Ishikawa (cell line): ENCODE results near the gene COL5A2.

Source experiments
- CEBPB ChIP-seq: IDR thresholded peaks from 2 replicates; pipeline ENCODE4 v1.6.1; 2012
- CREB1 ChIP-seq: IDR thresholded peaks from 2 replicates; pipeline ENCODE4 v1.6.1; 2012; ENCODE audit warnings: low read depth
- EGR1 ChIP-seq: IDR thresholded peaks from 2 replicates; pipeline ENCODE4 v1.6.1; 2012
- EP300 ChIP-seq: IDR thresholded peaks from 2 replicates; pipeline ENCODE4 v1.6.1; 2012; ENCODE audit warnings: borderline replicate concordance
- FOXM1 ChIP-seq: IDR thresholded peaks from 2 replicates; pipeline ENCODE4 v1.6.1; 2012; ENCODE audit warnings: low read depth, borderline replicate concordance
- MAX ChIP-seq: IDR thresholded peaks from 2 replicates; pipeline ENCODE4 v1.6.1; 2012
- NFIC ChIP-seq: IDR thresholded peaks from 2 replicates; pipeline ENCODE4 v1.6.1; 2012
- RAD21 ChIP-seq: IDR thresholded peaks from 2 replicates; pipeline ENCODE4 v1.6.1; 2012; ENCODE audit warnings: low read depth
- TAF1 ChIP-seq: IDR thresholded peaks from 2 replicates; pipeline ENCODE4 v1.6.1; 2012; ENCODE audit warnings: low read depth, mild to moderate bottlenecking
- TCF12 ChIP-seq: IDR thresholded peaks from 2 replicates; pipeline ENCODE4 v1.6.1; 2012; ENCODE audit warnings: low read depth
- TEAD4 ChIP-seq: IDR thresholded peaks from 2 replicates; pipeline ENCODE4 v1.6.1; 2012
- USF1 ChIP-seq: IDR thresholded peaks from 2 replicates; pipeline ENCODE4 v1.6.1; 2012
- YY1 ChIP-seq: IDR thresholded peaks from 2 replicates; pipeline ENCODE4 v1.6.1; 2012; ENCODE audit warnings: low read depth
- ZBTB7A ChIP-seq: IDR thresholded peaks from 2 replicates; pipeline ENCODE4 v1.6.1; 2012; ENCODE audit warnings: low read depth
- TF ChIP-seq, protein P1 (sequence below): IDR thresholded peaks from 2 replicates; pipeline ENCODE4 v1.6.1; 2012; ENCODE audit warnings: low read depth, mild to moderate bottlenecking

The COL5A2 gene

DNA sequence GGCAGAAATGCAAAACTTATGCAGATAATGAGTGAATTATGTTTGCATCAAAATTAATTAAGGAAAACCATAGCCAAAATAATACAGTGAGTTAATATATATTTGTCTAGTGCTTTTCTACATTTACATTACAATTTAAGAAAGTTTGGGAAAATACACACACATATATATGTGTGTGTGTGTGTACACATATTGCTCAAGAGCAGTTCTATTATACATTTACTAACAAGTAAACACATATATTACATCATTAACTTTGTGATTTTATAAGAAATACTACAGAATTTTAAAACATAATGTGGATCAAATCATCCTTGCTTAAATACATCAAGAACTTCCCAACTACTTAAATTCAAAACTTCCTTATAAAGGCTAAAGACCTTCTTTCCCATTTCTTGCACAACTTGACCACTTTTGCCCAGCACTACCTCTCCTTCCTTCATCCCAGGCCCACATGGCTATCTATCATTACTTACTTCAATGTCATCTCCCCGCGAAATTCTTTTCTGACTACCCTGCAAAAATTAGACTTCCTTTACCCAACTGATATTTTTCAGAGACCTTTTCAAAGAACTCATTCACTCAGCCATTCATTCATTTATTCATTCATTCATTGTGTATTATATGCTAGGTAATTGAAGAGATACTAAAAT, 68.4 kb downstream of the COL5A2 start:
- TF ChIP-seq RAD21 = no peak
- no peak for TF ChIP-seq TEAD4
- no peak for TF ChIP-seq EP300
- no peak for TF ChIP-seq EGR1
- no peak for TF ChIP-seq TCF12
- TF ChIP-seq CREB1 = no peak

GRCh38 chr2:189109921-189110397, 69.6 kb downstream of the COL5A2 start:
- TF ChIP-seq TCF12 = no peak
- TF ChIP-seq FOXM1 = no peak
- TF ChIP-seq EGR1 = no peak
- TF ChIP-seq YY1 = no peak

- TF ChIP-seq RAD21 (no peak), TAF1 (no peak), NFIC (no peak), TEAD4 (no peak), ZBTB7A (no peak), EP300 (no peak), EGR1 (no peak), TCF12 (no peak), MAX (no peak), FOXM1 (no peak), CREB1 (no peak), YY1 (no peak), CEBPB (no peak), USF1 (no peak)
- TF ChIP-seq, protein P1, sequence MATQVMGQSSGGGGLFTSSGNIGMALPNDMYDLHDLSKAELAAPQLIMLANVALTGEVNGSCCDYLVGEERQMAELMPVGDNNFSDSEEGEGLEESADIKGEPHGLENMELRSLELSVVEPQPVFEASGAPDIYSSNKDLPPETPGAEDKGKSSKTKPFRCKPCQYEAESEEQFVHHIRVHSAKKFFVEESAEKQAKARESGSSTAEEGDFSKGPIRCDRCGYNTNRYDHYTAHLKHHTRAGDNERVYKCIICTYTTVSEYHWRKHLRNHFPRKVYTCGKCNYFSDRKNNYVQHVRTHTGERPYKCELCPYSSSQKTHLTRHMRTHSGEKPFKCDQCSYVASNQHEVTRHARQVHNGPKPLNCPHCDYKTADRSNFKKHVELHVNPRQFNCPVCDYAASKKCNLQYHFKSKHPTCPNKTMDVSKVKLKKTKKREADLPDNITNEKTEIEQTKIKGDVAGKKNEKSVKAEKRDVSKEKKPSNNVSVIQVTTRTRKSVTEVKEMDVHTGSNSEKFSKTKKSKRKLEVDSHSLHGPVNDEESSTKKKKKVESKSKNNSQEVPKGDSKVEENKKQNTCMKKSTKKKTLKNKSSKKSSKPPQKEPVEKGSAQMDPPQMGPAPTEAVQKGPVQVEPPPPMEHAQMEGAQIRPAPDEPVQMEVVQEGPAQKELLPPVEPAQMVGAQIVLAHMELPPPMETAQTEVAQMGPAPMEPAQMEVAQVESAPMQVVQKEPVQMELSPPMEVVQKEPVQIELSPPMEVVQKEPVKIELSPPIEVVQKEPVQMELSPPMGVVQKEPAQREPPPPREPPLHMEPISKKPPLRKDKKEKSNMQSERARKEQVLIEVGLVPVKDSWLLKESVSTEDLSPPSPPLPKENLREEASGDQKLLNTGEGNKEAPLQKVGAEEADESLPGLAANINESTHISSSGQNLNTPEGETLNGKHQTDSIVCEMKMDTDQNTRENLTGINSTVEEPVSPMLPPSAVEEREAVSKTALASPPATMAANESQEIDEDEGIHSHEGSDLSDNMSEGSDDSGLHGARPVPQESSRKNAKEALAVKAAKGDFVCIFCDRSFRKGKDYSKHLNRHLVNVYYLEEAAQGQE = no peak
Observed at GRCh38 chr2:189104934-189105333, 74.6 kb downstream of the COL5A2 start.

GRCh38 chr2:189102735-189103134, 76.8 kb downstream of the COL5A2 start:
- TF ChIP-seq EGR1 (no peak), EP300 (no peak), FOXM1 (no peak), CREB1 (no peak), TAF1 (no peak), ZBTB7A (no peak)

DNA sequence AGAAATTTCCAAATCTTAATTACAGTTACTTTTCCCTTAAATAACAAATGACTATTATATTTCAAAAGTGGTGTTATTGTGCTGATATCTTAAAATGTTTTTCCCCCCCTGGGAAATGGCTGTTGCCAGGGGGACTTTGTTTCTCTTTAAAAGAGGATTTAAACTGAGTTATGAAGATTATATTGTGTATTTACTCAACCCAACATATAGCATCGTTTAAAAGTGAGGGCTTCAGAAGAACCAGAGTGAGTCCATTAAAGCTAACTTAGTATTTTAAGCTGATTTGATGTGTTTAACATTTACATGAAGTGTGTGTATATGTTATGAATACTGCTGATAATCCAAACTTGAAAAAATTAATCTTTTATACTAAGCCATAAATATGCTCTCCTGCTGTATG, 81.6 kb downstream of the COL5A2 start:
- no peak for TF ChIP-seq USF1
- no peak for TF ChIP-seq NFIC
- TF ChIP-seq TCF12 = no peak
- TF ChIP-seq ZBTB7A = no peak
- TF ChIP-seq CREB1 = no peak
- no peak for TF ChIP-seq TEAD4
- TF ChIP-seq RAD21 = no peak
- TF ChIP-seq EP300 = no peak

DNA sequence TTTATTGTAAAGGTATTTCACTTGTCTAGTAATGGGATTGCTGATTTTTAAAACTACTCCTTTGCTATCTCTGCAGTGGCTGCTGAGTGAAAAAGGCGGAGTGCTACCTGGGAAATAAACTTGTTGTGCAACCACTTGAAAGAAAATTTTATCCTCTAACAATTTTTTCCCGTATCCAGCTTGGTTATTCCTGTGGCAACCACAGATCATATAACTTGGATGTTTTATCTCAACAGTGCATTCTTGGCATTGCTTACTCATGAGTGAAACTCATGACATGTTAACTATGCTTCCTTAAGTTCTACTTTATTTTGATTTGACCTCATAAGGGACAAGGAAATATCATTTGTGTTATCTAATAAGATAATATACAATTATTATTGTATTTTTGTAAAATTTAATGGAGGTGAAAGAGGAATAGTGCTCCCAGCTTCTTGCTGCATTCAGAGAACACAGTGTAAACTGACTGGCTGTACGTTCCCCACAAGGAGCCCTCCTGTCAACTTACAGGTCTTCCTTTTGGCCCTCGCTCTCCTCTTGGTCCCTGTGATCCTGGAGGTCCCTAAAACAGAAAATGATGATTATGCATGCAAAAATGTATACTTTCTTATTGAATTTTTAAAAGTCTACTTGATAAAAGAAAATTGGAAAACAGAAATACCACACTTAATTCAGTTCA, 82.7 kb downstream of the COL5A2 start:
- peak; percentile 57; the same call in 1 of the 2 replicates for TF ChIP-seq CEBPB
- TF ChIP-seq USF1 = no peak
- no peak for TF ChIP-seq EGR1
- peak; percentile 70 for TF ChIP-seq TEAD4

GRCh38 chr2:189095101-189095500, 84.5 kb downstream of the COL5A2 start:
- TF ChIP-seq CREB1 (no peak), TCF12 (no peak), YY1 (no peak), NFIC (no peak), RAD21 (no peak), CEBPB (no peak), EGR1 (no peak)

DNA sequence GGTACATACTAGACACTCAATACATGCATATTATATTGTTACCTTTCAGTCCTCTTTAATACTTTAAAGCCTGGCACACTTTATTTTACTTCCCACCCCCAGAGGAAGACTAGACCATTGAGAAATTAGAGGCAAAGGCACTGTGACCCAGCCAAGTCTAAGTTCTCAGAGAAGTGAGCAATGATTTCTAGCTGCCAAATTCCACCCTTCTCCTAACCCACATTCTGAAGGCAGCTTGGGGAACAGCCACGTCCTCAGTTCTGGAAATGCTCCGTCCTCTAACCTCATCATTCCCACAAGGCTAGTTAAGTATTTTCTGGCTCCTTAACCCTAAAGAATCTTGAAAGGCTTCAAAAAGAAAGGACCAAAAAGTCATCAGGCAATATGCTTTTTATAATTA, 86.6 kb downstream of the COL5A2 start:
- TF ChIP-seq TCF12 (no peak), TAF1 (no peak), NFIC (no peak), RAD21 (no peak), ZBTB7A (no peak), CEBPB (no peak), YY1 (no peak), FOXM1 (no peak), TEAD4 (no peak), USF1 (no peak), CREB1 (no peak), MAX (no peak), EP300 (no peak), EGR1 (no peak)
- TF ChIP-seq, protein P1 = no peak
